Measurements from ENCODE around the gene DAAM1.

The DAAM1 gene

DNA sequence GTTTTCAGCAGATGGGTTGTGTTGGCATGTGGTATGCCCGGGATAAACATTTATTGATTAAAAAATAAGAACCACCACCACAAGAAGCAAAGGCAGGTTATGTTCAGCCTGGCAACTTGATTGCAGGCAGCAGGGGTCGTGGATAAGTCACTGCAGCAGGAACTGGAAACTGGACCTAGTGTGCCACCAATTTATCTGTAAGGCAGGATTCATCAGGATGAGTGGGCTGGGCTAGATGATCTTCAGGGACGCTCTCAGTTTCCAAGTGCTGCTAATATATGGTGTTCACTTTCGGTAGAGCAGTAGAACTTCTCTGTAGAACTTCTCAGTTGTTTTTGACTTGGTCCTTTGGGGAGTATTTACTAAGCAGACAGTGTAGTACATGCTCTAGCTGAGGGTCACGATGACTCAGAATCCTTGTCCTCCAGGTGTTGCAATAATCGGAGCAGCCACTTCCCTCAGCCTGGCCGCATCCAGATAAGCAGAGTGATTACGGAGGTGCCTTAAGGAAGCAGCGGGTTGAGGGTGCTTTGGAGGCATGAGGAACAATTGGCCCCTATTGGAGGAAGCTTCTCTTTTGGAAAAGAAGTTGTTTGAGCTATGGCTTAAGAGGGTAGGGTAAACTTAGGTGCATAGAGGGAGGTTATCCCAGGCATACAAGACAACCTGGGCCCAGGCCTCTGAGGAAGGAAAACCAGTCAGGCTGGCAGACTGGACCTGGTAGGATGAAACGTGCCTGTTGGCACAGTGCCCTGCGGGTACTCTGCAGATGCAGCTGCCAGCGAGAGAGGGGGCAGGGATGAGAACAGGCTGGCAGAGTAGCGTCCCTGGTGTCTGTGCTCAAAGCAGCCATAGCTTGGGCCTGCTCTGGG, 172.7 kb downstream of the DAAM1 start:
- FAIRE-seq: no peak
- TF ChIP-seq, protein P1, sequence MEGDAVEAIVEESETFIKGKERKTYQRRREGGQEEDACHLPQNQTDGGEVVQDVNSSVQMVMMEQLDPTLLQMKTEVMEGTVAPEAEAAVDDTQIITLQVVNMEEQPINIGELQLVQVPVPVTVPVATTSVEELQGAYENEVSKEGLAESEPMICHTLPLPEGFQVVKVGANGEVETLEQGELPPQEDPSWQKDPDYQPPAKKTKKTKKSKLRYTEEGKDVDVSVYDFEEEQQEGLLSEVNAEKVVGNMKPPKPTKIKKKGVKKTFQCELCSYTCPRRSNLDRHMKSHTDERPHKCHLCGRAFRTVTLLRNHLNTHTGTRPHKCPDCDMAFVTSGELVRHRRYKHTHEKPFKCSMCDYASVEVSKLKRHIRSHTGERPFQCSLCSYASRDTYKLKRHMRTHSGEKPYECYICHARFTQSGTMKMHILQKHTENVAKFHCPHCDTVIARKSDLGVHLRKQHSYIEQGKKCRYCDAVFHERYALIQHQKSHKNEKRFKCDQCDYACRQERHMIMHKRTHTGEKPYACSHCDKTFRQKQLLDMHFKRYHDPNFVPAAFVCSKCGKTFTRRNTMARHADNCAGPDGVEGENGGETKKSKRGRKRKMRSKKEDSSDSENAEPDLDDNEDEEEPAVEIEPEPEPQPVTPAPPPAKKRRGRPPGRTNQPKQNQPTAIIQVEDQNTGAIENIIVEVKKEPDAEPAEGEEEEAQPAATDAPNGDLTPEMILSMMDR (IDR thresholded peaks at IDR 0.05; ENCODE audit: insufficient read depth, missing control alignments): no peak
- no peak for DNase-seq (ENCODE audit: insufficient read length, low spot score)

DNA sequence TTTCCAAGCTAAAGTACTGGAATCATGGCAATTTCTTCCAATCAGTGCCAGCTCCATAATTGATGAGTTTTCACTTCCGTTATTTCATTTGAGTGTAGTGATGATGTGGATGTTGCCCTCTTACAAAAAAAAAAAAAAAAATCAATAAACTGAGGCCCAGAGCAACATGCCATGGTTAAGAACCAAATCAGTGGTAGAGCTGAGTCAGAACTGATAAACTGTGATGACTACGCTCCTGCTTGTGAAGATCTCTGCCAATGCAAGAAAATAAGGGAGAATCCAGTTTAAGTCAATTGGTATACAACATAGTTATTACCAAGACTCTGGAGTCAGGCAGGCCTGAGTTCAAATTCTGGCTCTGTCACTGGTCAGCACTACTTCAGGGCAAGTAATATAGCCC, 174.0 kb downstream of the DAAM1 start:
- TF ChIP-seq, protein P1 (IDR thresholded peaks at IDR 0.05; ENCODE audit: insufficient read depth, missing control alignments): no peak
- FAIRE-seq: no peak
- no peak for DNase-seq (ENCODE audit: insufficient read length, low spot score)

DNA sequence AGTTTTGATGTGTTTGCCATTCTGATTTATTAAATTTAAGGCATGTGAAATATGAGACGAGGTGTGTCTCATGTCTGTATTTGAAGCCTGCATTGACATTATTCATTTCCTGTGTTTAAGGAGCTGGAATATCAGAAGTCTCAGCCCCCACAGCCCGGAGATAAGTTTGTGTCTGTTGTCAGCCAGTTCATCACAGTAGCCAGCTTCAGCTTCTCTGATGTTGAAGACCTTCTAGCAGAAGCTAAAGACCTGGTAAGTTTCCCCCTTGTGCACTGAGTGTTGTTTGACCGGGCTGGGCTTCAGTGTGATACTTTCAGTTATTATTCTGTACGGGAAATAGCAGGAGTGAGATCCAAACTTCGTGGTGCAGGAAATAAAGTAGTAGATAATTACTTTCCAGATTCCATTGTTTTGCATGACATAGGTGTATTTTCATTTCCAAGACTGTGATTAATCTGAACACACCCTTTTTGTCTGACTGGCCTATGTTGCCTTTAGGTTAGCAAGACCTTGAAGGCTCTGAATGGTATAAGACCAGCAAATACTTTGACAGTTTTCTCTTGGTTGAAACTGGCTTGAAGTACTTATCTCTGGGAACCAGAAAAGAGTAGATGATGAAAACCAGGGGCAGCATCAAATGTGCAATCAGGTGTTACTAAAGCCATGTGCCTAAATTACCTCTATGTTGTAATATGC, 175.2 kb downstream of the DAAM1 start:
- FAIRE-seq: no peak
- TF ChIP-seq, protein P1 (IDR thresholded peaks at IDR 0.05; ENCODE audit: insufficient read depth, missing control alignments): no peak
- no peak for DNase-seq (ENCODE audit: insufficient read length, low spot score)

DNA sequence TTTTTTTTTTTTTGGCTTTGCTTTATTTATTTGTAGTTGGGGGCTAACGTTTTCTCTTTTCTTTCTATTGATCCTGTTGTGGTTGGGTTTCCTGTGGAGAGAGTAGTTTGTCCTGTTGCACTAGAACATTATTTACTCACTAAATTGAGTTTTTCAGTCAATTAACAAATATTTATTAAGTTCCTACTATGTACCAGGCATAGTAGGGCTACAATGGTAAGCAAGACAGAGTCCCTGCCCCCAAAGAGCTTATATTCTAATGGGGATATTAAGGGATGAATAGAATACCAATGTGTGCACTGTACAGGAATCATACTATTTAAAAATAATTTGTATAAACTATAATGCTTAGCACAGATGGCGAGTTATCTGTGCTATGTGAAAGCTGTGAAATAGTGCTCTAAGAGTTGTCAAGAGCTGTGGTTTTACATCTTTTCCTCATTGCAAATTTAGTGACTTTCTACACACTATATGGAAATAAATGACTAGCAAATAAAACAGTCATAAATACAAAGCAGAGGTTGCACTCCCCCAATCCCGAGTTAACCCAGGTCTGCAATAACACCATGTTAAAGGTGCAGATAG, 181.8 kb downstream of the DAAM1 start:
- no peak for DNase-seq (ENCODE audit: insufficient read length, low spot score)
- no peak for FAIRE-seq
- TF ChIP-seq, protein P1 (IDR thresholded peaks at IDR 0.05; ENCODE audit: insufficient read depth, missing control alignments): no peak

DNA sequence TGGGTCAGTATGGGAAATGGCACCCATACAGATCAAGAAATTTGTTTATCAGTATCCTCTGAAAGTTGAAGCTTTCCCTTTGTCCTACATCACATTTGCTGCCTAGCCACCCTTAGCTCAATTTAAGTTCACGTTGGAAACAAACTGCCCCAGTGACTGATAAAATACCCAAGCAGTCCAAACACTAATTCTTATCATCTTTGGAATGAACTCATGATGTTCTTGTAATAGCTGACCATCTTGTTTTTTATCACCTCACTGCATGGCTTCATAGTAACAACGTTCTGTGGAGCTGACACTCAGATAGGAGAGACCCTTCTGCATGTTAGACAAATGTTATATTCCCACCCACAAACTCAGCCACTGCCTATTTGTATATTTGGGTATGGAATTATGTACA, 183.3 kb downstream of the DAAM1 start:
- FAIRE-seq: no peak

DNA sequence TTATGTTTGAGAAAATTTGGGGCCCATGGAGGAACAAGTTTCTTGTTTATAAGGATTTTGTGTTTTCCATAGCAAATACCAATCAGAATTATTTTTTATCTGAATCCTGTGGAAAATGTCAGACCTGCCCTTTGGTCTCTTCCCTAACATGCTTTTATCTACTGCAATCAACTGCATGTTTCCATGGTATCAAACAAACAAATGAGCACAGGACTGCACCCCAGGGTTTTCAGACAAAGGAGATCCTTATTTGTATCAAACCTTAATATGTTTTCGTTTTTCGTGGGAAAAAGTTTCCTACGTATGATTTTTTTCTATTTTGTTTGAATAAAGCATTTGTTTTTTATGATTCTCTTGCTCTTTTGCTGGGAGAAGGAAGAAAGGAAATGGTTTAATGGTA, 185.6 kb downstream of the DAAM1 start:
- no peak for FAIRE-seq
- TF ChIP-seq, protein P1 (IDR thresholded peaks at IDR 0.05; ENCODE audit: insufficient read depth, missing control alignments): no peak
- DNase-seq (ENCODE audit: insufficient read length, low spot score): no peak

More for the DNA sequence above, 183.3 kb downstream of the DAAM1 start:
- TF ChIP-seq, protein P1 (IDR thresholded peaks at IDR 0.05; ENCODE audit: insufficient read depth, missing control alignments): no peak
- no peak for DNase-seq (ENCODE audit: insufficient read length, low spot score)

All from D721Med (cell line).